Karpas-422 (cell line): Measurements from ENCODE around the gene ZSCAN10. TPM values are rescaled to one million over a fixed set of nuclear protein-coding genes. Genes with fewer than 3 reads are reported as not detected.
"Not testable (repeated sequence)": the region's sequence is repeated elsewhere in the genome, so short reads cannot be mapped to it uniquely, and the experiment has no call there.

Experiments used
- DNase-seq: peaks from one replicate; pipeline ENCODE4 v3.0.0-alpha.2; 2015
- H2AFZ ChIP-seq: fragments of 200-600 bp; sonication (generic); 2 replicates; pipeline ENCODE4 v1.6.1; 2014; ENCODE audit warnings: antibody characterized with exemption, low read length, mixed read lengths
- H3K27ac ChIP-seq: fragments of 200-600 bp; sonication (generic); 2 replicates; pipeline ENCODE4 v1.5.1; 2014; ENCODE audit warnings: mild to moderate bottlenecking, low read length, moderate library complexity
- H3K27me3 ChIP-seq: fragments of 200-600 bp; sonication (generic); 2 replicates; pipeline ENCODE4 v1.6.1; 2014; ENCODE audit warnings: low read length, mixed read lengths
- H3K36me3 ChIP-seq: fragments of 200-600 bp; sonication (generic); 2 replicates; pipeline ENCODE4 v1.6.1; 2014; ENCODE audit warnings: low read length, mixed read lengths; ENCODE audit not compliant: insufficient read depth
- H3K4me1 ChIP-seq: fragments of 200-600 bp; sonication (generic); 2 replicates; pipeline ENCODE4 v1.6.1; 2014; ENCODE audit warnings: mild to moderate bottlenecking, low read length, mixed read lengths
- H3K4me2 ChIP-seq: fragments of 200-600 bp; sonication (generic); 2 replicates; pipeline ENCODE4 v1.6.1; 2014; ENCODE audit warnings: low read length, low read depth, mild to moderate bottlenecking; ENCODE audit not compliant: poor library complexity, severe bottlenecking
- H3K4me3 ChIP-seq: fragments of 200-600 bp; sonication (generic); 2 replicates; pipeline ENCODE4 v1.5.1; 2014; ENCODE audit warnings: mild to moderate bottlenecking, antibody characterized with exemption, low read length, mixed read lengths
- H3K79me2 ChIP-seq: fragments of 200-600 bp; sonication (generic); 2 replicates; pipeline ENCODE4 v1.6.1; 2014; ENCODE audit warnings: mild to moderate bottlenecking, low read length, mixed read lengths
- H3K9ac ChIP-seq: fragments of 200-600 bp; sonication (generic); 2 replicates; pipeline ENCODE4 v1.6.0; 2014; ENCODE audit warnings: low read length
- H3K9me2 ChIP-seq: fragments of 200-600 bp; sonication (generic), shearing (Covaris generic); replicated peaks from 2 replicates; pipeline ENCODE4 v1.6.0; 2014; ENCODE audit warnings: mild to moderate bottlenecking, low read length, moderate library complexity; ENCODE audit not compliant: insufficient read depth
- H3K9me3 ChIP-seq: fragments of 300-700, 200-600 bp; sonication (generic); 2 replicates; pipeline ENCODE4 v1.6.1; 2014; ENCODE audit warnings: low read length, mixed read lengths
- H4K20me1 ChIP-seq: fragments of 200-600 bp; sonication (generic); 2 replicates; pipeline ENCODE4 v1.6.1; 2014; ENCODE audit warnings: mild to moderate bottlenecking, antibody characterized with exemption, low read length, low read depth; ENCODE audit not compliant: insufficient read depth
- total RNA-seq: library from RNA; depleted of rRNA; stranded (reverse); fragments of >200 nt; shearing (Covaris generic); gene quantifications from 2 replicates; pipeline ENCODE4 v1.2.3, GENCODE V29; 2014; ENCODE audit warnings: low replicate concordance

ZSCAN10 gene
- total RNA-seq, 1 experiment from 2014 or later, result not detected

DNA sequence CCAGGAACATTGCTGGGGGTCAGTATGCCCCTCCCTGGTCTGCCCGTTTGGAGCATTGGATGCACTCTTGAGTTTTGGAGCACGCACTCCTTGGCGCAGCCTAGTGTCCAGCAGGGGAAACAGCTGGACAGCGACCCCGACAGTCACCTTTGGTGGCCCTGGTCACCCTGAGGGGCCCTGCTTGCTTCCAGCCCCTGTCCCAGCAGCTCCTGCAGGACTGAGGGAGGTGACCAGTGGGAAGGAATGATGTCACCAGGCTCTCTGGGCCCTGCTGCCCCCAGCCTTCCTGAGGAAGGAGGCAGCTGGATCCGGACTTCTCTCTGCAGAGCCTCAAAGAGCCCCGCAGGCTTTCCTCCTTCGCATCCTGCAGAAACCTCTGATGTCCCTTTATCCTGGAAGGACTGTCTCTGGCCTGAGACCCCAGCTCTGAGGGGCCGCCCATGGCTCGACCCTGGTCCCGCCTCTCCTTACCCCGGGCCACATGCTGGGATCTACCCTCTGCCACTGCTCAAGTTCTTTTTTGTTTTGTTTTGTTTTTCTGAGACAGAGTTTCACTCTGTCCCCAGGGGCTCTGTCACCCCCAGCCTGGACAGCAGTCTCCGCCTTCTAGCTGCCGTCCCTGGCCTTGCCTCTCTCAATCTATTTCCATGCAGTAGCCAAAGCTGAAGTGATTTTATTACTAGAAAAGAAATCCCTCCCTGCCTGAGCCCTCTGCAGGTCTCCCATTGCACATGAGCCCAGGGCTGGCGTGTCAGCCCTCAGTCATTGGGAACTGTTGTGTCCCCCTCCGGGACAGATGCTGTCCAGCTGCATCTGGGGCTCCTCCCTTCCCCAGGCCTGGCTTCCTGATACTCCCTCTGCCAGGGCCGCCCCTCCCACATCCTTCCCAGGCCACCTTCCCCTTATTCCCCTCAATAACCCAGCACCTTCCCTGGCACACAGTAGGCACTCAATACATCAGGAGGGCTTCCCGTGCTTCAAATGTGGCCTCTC is 11.6 kb downstream of the ZSCAN10 start:
- no peak overlapping the region for H3K27ac ChIP-seq
- no peaks in the 10 kb centered on the region for H3K9me2 ChIP-seq
- H3K4me2 ChIP-seq, result no peak overlapping the region
- H3K36me3 ChIP-seq, result no peaks in the 10 kb centered on the region
- peak; percentile 25 for DNase-seq
- H3K9ac ChIP-seq, result no peak overlapping the region
- H3K4me1 ChIP-seq, result no peaks in the 10 kb centered on the region
- no peaks in the 10 kb centered on the region for H3K79me2 ChIP-seq
- H3K4me3 ChIP-seq, result no peak overlapping the region
- H4K20me1 ChIP-seq, result no peaks in the 10 kb centered on the region
- no peak overlapping the region for H2AFZ ChIP-seq
- H3K27me3 ChIP-seq, result no peaks in the 10 kb centered on the region
- H3K9me3 ChIP-seq, result no peaks in the 10 kb centered on the region

- Histone ChIP-seq H3K9me3 (no peaks in the 10 kb centered on the region), H3K27me3 (no peaks in the 10 kb centered on the region), H3K36me3 (no peaks in the 10 kb centered on the region), H3K4me1 (no peaks in the 10 kb centered on the region), H3K4me2 (no peak overlapping the region), H3K9me2 (no peaks in the 10 kb centered on the region), H3K9ac (no peak overlapping the region), H3K4me3 (no peak overlapping the region), H3K27ac (no peak overlapping the region), H4K20me1 (no peaks in the 10 kb centered on the region), H2AFZ (no peak overlapping the region), H3K79me2 (no peaks in the 10 kb centered on the region)
- DNase-seq, result no peak
Measured at GRCh38 chr16:3086596-3087242, 12.4 kb downstream of the ZSCAN10 start.

- no peak overlapping the region for H3K4me2 ChIP-seq
- no peak overlapping the region for H3K4me3 ChIP-seq
- no peaks in the 10 kb centered on the region for H3K9me2 ChIP-seq
- no peaks in the 10 kb centered on the region for H3K27me3 ChIP-seq
- no peaks in the 10 kb centered on the region for H3K79me2 ChIP-seq
- DNase-seq, result no peak
- no peak overlapping the region for H3K9ac ChIP-seq
- no peak overlapping the region for H2AFZ ChIP-seq
- H3K9me3 ChIP-seq, result no peaks in the 10 kb centered on the region
- H4K20me1 ChIP-seq, result no peaks in the 10 kb centered on the region
- no peaks in the 10 kb centered on the region for H3K36me3 ChIP-seq
- no peaks in the 10 kb centered on the region for H3K4me1 ChIP-seq
- H3K27ac ChIP-seq, result no peak overlapping the region
Measured at GRCh38 chr16:3085868-3086595, 13.1 kb downstream of the ZSCAN10 start.

DNA sequence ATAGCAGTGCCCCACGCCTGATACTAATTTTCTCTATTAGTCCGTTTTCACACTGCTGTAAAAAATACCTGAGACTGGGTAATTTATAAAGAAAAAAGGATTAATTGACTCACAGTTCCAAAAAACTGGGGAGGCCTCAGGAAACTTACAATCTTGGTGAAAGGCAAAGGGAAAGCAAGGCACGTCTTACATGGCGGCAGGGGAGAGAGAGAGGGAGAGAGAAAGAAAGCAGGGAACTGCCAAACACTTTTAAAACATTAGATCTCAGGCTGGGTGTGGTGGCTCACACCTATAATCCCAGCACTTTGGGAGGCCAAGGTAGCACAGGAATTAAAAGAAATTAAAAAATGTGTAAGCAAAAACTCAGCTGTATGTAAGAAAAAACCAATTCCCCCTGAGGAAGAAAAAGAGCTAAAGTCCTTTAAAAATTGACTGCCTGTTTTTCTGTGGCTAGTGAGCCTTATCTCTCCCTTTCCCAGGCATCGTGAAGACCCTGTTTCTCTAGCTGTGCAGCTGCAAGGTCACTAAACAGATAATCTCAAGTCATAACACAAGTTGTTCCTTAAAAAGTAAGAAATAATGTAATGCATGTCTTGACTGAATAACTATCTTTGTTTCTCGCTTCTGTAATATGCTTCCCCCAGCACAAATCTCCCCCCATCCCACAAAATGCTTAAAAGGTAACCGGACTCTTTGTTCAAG is 14.0 kb downstream of the ZSCAN10 start:
- no peak for DNase-seq
- H3K9ac ChIP-seq, result no peak overlapping the region
- no peaks in the 10 kb centered on the region for H3K4me1 ChIP-seq
- H3K36me3 ChIP-seq, result no peaks in the 10 kb centered on the region
- H3K27me3 ChIP-seq, result no peaks in the 10 kb centered on the region
- no peaks in the 10 kb centered on the region for H3K9me3 ChIP-seq
- no peak overlapping the region for H2AFZ ChIP-seq
- no peak overlapping the region for H3K27ac ChIP-seq
- H3K79me2 ChIP-seq, result no peaks in the 10 kb centered on the region
- H3K4me3 ChIP-seq, result no peak overlapping the region
- H3K9me2 ChIP-seq, result no peaks in the 10 kb centered on the region
- no peaks in the 10 kb centered on the region for H4K20me1 ChIP-seq
- no peak overlapping the region for H3K4me2 ChIP-seq

DNA sequence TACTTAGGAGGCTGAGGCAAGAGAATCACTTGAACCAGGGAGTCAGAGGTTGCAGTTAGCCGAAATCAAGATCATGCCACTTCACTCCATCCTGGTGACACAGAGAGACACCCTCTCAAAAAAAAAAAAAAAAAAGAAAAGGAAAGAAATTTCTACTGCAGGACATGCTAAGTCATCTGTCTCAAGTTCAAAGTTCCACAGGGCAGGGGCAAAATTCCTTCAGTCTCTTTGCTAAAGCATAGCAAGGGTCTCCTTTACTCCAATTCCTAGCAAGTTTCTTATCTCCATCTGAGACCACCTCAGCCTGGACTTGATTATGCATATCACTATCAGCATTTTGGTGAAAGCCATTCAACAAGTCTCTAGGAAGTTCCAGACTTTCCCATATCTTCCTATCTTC is 14.6 kb downstream of the ZSCAN10 start:
- Histone ChIP-seq H4K20me1 (no peaks in the 10 kb centered on the region), H3K36me3 (no peaks in the 10 kb centered on the region), H3K9ac (no peak overlapping the region), H3K4me2 (no peak overlapping the region), H3K27ac (no peak overlapping the region), H3K4me1 (no peaks in the 10 kb centered on the region), H2AFZ (no peak overlapping the region), H3K27me3 (no peaks in the 10 kb centered on the region), H3K79me2 (no peaks in the 10 kb centered on the region), H3K4me3 (no peak overlapping the region), H3K9me2 (no peaks in the 10 kb centered on the region), H3K9me3 (no peaks in the 10 kb centered on the region)
- DNase-seq, result no peak

GRCh38 chr16:3083408-3083807 is 15.7 kb downstream of the ZSCAN10 start:
- H3K27me3 ChIP-seq, H3K9me2 ChIP-seq, H3K4me2 ChIP-seq, DNase-seq, H3K4me1 ChIP-seq, H2AFZ ChIP-seq, H4K20me1 ChIP-seq, H3K4me3 ChIP-seq, H3K9ac ChIP-seq, H3K27ac ChIP-seq, H3K36me3 ChIP-seq, H3K79me2 ChIP-seq, H3K9me3 ChIP-seq: not testable (repeated sequence)

DNA sequence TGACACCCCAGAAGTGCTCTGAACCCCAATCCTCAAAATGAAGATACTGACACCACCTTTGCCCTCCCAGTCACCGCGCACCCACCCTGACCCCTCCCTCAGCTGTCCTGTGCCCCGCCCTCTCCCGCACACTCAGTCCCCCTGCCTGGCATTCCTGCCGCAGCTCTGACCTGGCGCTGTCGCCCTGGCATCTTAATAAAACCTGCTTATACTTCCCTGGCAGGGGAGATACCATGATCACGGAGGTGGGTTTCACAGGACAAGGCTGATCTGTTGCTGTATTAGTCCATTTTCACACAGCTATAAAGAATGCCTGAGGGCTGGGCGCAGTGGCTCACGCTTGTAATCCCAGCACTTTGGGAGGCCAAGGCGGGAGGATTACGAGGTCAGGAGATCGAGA is 17.1 kb downstream of the ZSCAN10 start:
- H3K4me3 ChIP-seq, H3K79me2 ChIP-seq, DNase-seq, H4K20me1 ChIP-seq, H3K36me3 ChIP-seq, H3K9me2 ChIP-seq, H2AFZ ChIP-seq, H3K9ac ChIP-seq, H3K27me3 ChIP-seq, H3K4me1 ChIP-seq, H3K27ac ChIP-seq, H3K9me3 ChIP-seq, H3K4me2 ChIP-seq: not testable (repeated sequence)
